Activated CD8-positive, alpha-beta memory T cell treated with anti-CD3 and anti-CD28 coated beads for 24 hours (primary cell): ENCODE results near the gene ZBTB25.

Source experiments
- DNase-seq: peaks from one replicate; pipeline ENCODE4 v3.0.0-alpha.2; 2020

Gene ZBTB25

DNA sequence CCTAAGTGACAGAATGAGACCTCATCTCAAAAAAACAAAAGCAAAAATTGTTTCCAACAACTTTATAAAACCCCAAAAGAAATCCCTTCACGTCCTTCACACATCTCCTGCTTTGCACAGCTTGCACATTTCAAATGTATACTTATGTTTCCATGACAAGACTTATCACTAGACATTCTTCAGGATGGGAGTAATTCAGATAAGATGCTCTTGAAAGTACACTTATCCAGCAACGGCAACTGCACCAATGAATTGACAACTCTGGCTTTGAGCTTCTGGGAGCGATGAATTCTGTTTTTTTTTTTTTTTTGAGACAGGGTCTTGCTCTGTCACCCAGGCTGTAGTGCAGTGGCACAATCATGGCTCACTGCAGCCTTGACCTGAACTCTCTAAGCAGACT lies 69.1 kb downstream of the ZBTB25 start:
- no peak for DNase-seq

DNA sequence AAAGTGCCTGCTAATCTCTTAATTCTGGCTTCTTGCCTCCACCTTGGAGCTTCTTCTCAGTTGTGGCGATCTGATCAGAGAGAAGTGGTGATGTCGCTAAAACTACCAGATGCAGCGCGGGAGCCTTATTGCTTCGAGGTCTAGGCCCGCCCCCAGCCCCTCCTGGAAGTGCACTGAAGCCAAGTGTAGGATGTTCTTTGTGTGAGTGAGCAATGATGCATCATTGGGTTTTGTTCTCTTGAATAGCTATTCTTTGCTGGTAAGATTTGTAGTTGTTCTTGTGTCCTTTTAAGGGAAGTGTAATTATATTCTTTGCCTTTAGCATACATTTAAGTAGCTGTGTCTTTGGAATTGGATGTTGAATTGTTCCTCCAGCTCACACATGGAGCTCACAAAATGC lies 79.7 kb downstream of the ZBTB25 start:
- DNase-seq, result no peak

DNA sequence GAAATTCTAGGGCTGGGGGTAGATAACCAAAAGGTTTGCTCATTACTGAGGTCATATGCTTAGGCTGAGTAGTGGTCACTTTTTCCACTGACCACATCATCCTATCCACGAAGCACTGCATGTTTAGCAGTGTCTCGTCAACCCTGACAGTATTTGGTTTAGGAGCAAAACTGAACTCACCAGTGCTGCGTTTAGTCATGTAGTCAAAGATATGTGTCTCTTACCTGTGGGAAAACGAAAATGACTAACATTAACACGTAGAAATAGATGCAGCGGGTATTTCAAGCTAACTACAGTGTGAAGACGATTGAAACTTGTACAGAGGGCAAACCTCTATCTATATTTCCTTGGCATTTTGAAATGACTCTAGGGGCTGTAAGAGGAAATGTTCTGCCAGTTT lies 80.9 kb downstream of the ZBTB25 start:
- no peak for DNase-seq

- no peak for DNase-seq
Measured at GRCh38 chr14:64422005-64422404, 81.6 kb downstream of the ZBTB25 start.

GRCh38 chr14:64421166-64421565 lies 82.5 kb downstream of the ZBTB25 start:
- DNase-seq, result no peak

- DNase-seq, result no peak
Measured at GRCh38 chr14:64419003-64419402, 84.6 kb downstream of the ZBTB25 start.

- DNase-seq, result no peak
Measured at GRCh38 chr14:64417771-64418125, 85.9 kb downstream of the ZBTB25 start.

- no peak for DNase-seq
Measured at GRCh38 chr14:64417055-64417770, 86.4 kb downstream of the ZBTB25 start.

DNA sequence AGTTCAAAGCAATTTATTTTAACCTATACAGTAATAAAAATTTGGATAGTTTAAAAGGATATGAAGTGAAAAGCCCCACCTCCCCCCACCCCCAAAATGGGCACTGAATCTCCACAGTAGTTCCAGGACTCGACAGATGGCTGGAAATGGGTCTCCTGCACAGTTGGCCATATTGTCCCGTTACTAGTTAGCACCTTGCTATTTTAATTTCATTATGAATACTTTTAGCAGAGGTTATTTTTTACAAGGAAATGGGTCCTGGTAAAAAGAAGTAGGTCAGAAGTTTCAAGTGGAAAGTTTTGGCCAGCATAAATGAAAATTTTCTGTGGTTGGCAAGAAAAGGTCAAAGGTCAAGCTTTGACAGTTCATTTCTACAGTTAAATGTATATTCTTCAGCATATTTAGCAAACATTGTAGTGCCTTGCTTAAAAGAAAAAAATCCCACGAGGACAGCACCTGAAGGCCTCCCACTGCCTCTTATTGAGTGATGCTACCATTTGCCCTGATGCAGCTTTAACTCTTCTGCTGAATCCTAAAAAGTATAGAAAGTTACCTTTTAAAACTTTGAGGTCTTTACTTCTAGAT lies 87.2 kb downstream of the ZBTB25 start:
- DNase-seq, result no peak

GRCh38 chr14:64412237-64412636 lies 91.4 kb downstream of the ZBTB25 start:
- DNase-seq, result no peak

GRCh38 chr14:64411001-64411400 lies 92.6 kb downstream of the ZBTB25 start:
- DNase-seq, result no peak

- DNase-seq, result no peak
Measured at GRCh38 chr14:64410084-64410774, 93.4 kb downstream of the ZBTB25 start.

DNA sequence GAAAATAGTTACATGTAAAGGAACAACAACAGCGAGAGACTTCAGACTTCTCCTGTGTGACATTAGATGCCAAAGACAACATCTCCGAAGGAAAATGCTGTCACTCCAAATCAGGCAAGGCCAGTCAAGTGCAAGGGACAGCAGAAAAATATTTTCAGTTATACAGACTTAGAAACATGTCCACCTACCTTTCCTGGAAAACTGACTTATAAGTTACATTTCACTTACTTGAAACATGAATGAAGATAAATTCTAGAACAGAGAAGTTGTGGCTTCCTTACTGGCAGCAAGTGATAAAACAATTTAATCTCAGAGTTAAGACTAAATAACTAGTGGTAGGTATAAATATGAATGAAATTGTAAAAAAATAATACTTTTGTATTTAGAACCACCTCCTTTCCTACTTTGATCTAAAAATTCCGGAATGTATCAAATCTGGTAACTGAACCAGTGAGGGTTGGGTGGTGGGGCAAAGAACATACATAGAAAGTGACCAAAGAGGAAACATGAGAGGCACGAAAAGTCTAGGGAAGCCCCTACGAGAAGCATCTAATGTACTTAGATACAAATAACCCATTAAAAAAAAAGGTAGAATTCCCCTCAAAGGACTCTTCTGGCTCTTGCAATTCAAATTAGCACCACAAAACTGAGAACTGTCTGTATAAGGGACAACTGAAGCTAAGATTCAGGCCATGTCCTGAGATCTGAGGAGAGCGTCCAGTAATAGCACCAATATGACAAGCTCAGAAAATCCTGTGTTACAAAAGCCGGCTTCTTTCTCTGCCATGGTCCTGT lies 94.3 kb downstream of the ZBTB25 start:
- DNase-seq, result no peak

GRCh38 chr14:64407329-64407728 lies 96.3 kb downstream of the ZBTB25 start:
- DNase-seq, result no peak

DNA sequence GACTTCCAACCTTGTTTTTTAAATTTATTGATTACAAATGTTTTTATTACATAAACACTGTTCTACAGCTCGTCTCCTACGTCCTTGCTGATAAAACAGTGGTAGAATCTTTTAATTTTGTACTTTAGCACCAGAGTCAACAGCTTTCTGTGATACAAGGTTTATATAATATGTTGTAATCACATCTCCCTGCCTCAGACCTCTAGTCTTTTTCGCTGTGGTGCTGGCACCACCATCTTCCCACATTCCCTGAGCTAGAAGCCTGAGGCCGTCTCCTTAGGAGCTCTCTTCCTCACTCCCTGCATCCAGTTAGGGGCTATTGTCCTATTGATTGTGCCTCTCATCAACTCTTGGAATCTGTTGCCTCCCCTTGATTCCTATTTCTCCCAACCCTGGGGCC lies 98.3 kb downstream of the ZBTB25 start:
- DNase-seq, result no peak

- DNase-seq, result no peak
Measured at GRCh38 chr14:64401949-64402348, 101.7 kb downstream of the ZBTB25 start.

DNA sequence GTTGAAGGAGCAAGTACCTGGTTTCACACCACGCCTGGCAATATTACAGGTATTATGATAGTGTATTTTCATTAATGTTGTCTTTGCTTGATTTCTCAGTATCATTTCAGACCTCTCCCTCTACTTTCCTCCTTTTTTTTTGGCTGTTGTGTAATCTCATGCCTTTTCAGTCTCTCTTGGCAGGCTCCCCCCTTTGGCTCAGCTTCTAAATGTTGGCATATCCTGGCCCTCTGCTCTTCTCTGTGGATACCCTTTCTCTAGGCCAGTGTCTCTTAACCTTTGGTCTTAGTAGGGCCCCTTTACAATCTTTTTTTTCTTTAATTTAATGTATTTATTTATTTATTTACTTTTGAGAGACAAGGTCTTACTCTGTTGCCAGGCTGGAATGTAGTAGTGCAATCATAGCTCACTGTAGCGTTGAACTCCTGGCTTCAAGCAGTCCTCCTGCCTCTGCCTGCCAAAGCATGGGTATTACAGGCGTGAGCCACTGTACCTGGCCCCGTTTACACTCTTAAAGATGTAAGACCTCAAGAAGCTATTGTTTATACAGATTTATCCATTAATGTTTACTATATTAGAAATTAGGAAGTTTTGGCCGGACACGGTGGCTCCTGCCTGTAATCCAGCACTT lies 102.7 kb downstream of the ZBTB25 start:
- DNase-seq, result no peak
